Brain microvascular endothelial cell (primary cell): ENCODE results near the gene TNC.
A peak's percentile ranks its signal among the peaks of the same experiment; 100 is the strongest.

Experiments
- DNase-seq: peaks from one replicate; pipeline ENCODE4 v3.0.0-alpha.2; 2020
- H3K27ac ChIP-seq: fragments of 250-450 bp; sonication (Bioruptor Pico); 2 replicates; pipeline ENCODE4 v1.5.1; 2020; ENCODE audit warnings: mild to moderate bottlenecking, moderate library complexity
- H3K27me3 ChIP-seq: fragments of 250-450 bp; sonication (Bioruptor Pico); replicated peaks from 2 replicates; pipeline ENCODE4 v1.5.1; 2020; ENCODE audit warnings: mild to moderate bottlenecking
- H3K36me3 ChIP-seq: fragments of 250-450 bp; sonication (Bioruptor Pico); replicated peaks from 2 replicates; pipeline ENCODE4 v1.5.1; 2020; ENCODE audit warnings: mild to moderate bottlenecking
- H3K4me3 ChIP-seq: 2 replicates; pipeline ENCODE4 v1.5.1; 2011; ENCODE audit warnings: low read depth, mild to moderate bottlenecking, control low read depth, low read length, moderate library complexity
- CTCF ChIP-seq: IDR thresholded peaks from 2 replicates; pipeline ENCODE4 v1.5.1; 2011; ENCODE audit warnings: low read depth, mild to moderate bottlenecking, moderate library complexity, low read length, control low read depth, inconsistent platforms; ENCODE audit errors: missing control alignments
- in situ Hi-C: cut with HindIII; loops from 2 replicates; pipeline ENCODE4 v1.10.0; 2017; ENCODE audit warnings: low sequenced_read_pairs, low pct_ligation_motif_present

The TNC gene

GRCh38 chr9:115085773-115086377, 32.1 kb downstream of the TNC start:
- DNase-seq: no peak
- Histone ChIP-seq H3K36me3 (no peaks in the 10 kb centered on the region), H3K27ac (no peak overlapping the region), H3K27me3 (no peaks in the 10 kb centered on the region), H3K4me3 (no peak overlapping the region)
- in situ Hi-C loops: no loop called here
- no peak for TF ChIP-seq CTCF

- Histone ChIP-seq H3K36me3 (no peaks in the 10 kb centered on the region), H3K27me3 (no peaks in the 10 kb centered on the region), H3K27ac (no peak overlapping the region), H3K4me3 (no peak overlapping the region)
- in situ Hi-C loops: no loop called here
- TF ChIP-seq CTCF: no peak
- no peak for DNase-seq
Measured at GRCh38 chr9:115084709-115085108, 33.2 kb downstream of the TNC start.

GRCh38 chr9:115084157-115084556, 33.8 kb downstream of the TNC start:
- TF ChIP-seq CTCF: no peak

GRCh38 chr9:115080242-115080641, 37.7 kb downstream of the TNC start:
- Histone ChIP-seq H3K4me3 (no peak overlapping the region), H3K27me3 (no peaks in the 10 kb centered on the region), H3K27ac (no peak overlapping the region), H3K36me3 (no peaks in the 10 kb centered on the region)
- in situ Hi-C loops: no loop called here
- no peak for TF ChIP-seq CTCF
- DNase-seq: no peak

More at GRCh38 chr9:115084157-115084556, 33.8 kb downstream of the TNC start:
- in situ Hi-C loops: no loop called here
- DNase-seq: no peak
- no peak overlapping the region for H3K27ac ChIP-seq
- no peak overlapping the region for H3K4me3 ChIP-seq
- H3K27me3 ChIP-seq: no peaks in the 10 kb centered on the region
- no peaks in the 10 kb centered on the region for H3K36me3 ChIP-seq

GRCh38 chr9:115079156-115079555, 38.8 kb downstream of the TNC start:
- in situ Hi-C loops: no loop called here
- no peak for TF ChIP-seq CTCF

GRCh38 chr9:115073456-115073855, 44.5 kb downstream of the TNC start:
- no peak for DNase-seq
- Histone ChIP-seq H3K36me3 (no peaks in the 10 kb centered on the region), H3K4me3 (no peak overlapping the region), H3K27ac (no peak overlapping the region), H3K27me3 (no peaks in the 10 kb centered on the region)
- in situ Hi-C loops: no loop called here
- TF ChIP-seq CTCF: peak; percentile 4

More at GRCh38 chr9:115079156-115079555, 38.8 kb downstream of the TNC start:
- Histone ChIP-seq H3K27me3 (no peaks in the 10 kb centered on the region), H3K36me3 (no peaks in the 10 kb centered on the region), H3K4me3 (no peak overlapping the region), H3K27ac (no peak overlapping the region)
- DNase-seq: no peak
